OCI-LY7 (cell line): ENCODE results near the gene ODF2. TPM values are rescaled to one million over a fixed set of nuclear protein-coding genes. Genes with fewer than 3 reads are reported as not detected.

ENCODE experiments used
- BruUV-seq: library from RNA; stranded (reverse); fragments of 400-500 nt; replicated peaks from 2 replicates; lab custom pipeline; 2021; lab: Mats Ljungman, UMichigan
- CTCF ChIA-PET: fragments of 300-600 bp; sonication (Branson Sonifier 250); formaldehyde crosslinking; loops from one replicate; lab custom pipeline; 2022; ENCODE audit warnings: antibody characterized with exemption; ENCODE audit not compliant: unreplicated experiment; lab: Charles Lee
- POLR2A ChIA-PET: fragments of 300-600 bp; sonication (Branson Sonifier 250); formaldehyde crosslinking; loops from one replicate; lab custom pipeline; 2022; ENCODE audit warnings: antibody characterized with exemption; lab: Charles Lee
- DNase-seq: peaks from one replicate; pipeline ENCODE4 v3.0.0-alpha.2; 2015; ENCODE audit warnings: low spot score
- H2AFZ ChIP-seq: fragments of 200-600 bp; sonication (generic), shearing (Covaris generic); 2 replicates; pipeline ENCODE4 v1.6.1; 2014; ENCODE audit warnings: mild to moderate bottlenecking, antibody characterized with exemption, low read length, moderate library complexity
- H3K27ac ChIP-seq: fragments of 200-600 bp; sonication (generic); 2 replicates; pipeline ENCODE4 v1.5.1; 2014; ENCODE audit warnings: mixed run types, low read depth, mild to moderate bottlenecking, moderate library complexity, low read length, inconsistent platforms; ENCODE audit not compliant: poor library complexity, severe bottlenecking
- H3K36me3 ChIP-seq: fragments of 200-600 bp; sonication (generic); 2 replicates; pipeline ENCODE4 v1.6.1; 2014; ENCODE audit warnings: mild to moderate bottlenecking, antibody characterized with exemption, low read length, moderate library complexity, mixed read lengths; ENCODE audit not compliant: insufficient read depth
- H3K4me1 ChIP-seq: fragments of 200-600 bp; sonication (generic); 2 replicates; pipeline ENCODE4 v1.5.1; 2014; ENCODE audit warnings: mild to moderate bottlenecking, low read length; ENCODE audit not compliant: insufficient read depth, poor library complexity, severe bottlenecking
- H3K4me2 ChIP-seq: fragments of 200-600 bp; sonication (generic); 2 replicates; pipeline ENCODE4 v1.6.1; 2014; ENCODE audit warnings: mild to moderate bottlenecking, low read length
- H3K4me3 ChIP-seq: fragments of 200-600 bp; sonication (generic); 2 replicates; pipeline ENCODE4 v1.5.1; 2014; ENCODE audit warnings: mild to moderate bottlenecking, low read depth, low read length; ENCODE audit not compliant: poor library complexity, severe bottlenecking
- H3K79me2 ChIP-seq: fragments of 200-600 bp; sonication (generic); 2 replicates; pipeline ENCODE4 v1.6.1; 2016; ENCODE audit warnings: low read depth, mild to moderate bottlenecking, low read length, moderate library complexity, mixed read lengths; ENCODE audit not compliant: insufficient read depth
- H3K9me2 ChIP-seq: fragments of 200-600 bp; sonication (generic); 2 replicates; pipeline ENCODE4 v1.6.1; 2016; ENCODE audit warnings: mild to moderate bottlenecking, low read length, mixed read lengths; ENCODE audit not compliant: insufficient read depth
- H3K9me3 ChIP-seq: fragments of 200-600 bp; sonication (generic); 2 replicates; pipeline ENCODE4 v1.6.1; 2014; ENCODE audit warnings: mild to moderate bottlenecking, mixed run types, low read length, mixed read lengths
- H4K20me1 ChIP-seq: fragments of 200-600 bp; sonication (generic); 2 replicates; pipeline ENCODE4 v1.6.1; 2014; ENCODE audit warnings: mild to moderate bottlenecking, antibody characterized with exemption, low read length, moderate library complexity, mixed read lengths; ENCODE audit not compliant: insufficient read depth
- CTCF ChIP-seq: fragments of 200-600 bp; sonication (generic); conservative IDR thresholded peaks from 2 replicates; pipeline ENCODE4 v1.5.1; 2014; ENCODE audit warnings: mild to moderate bottlenecking, antibody characterized with exemption, low read length, moderate library complexity, mixed read lengths
- EZH2phosphoT487 ChIP-seq: fragments of 200-600 bp; sonication (generic); IDR thresholded peaks from 2 replicates; pipeline ENCODE4 v1.6.1; 2018; ENCODE audit warnings: low read depth, borderline replicate concordance, mild to moderate bottlenecking, mixed run types, antibody characterized with exemption, low read length, moderate library complexity, mixed read lengths
- intact Hi-C: fragments of 100-400 bp; cut with micrococcal nuclease; formaldehyde crosslinking; loops from one replicate; pipeline ENCODE4 v1.10.0; 2022; ENCODE audit not compliant: unreplicated experiment
- total RNA-seq, 2 experiments: library from RNA; depleted of rRNA in 1 of 2; stranded (reverse); fragments of >200 nt in 1 of 2; shearing (Covaris generic) in 1 of 2; gene quantifications; 2 replicates each; pipeline ENCODE4 v1.2.3, GENCODE V29; 2014 to 2022

Gene ODF2
- total RNA-seq, 2 experiments from 2014 or later: 84.4 to 93.1 TPM

- DNase-seq: no peak
- POLR2A ChIA-PET: no interaction called here
- Histone ChIP-seq H4K20me1 (no peaks in the 10 kb centered on the region), H3K9me3 (no peaks in the 10 kb centered on the region), H3K4me2 (no peak overlapping the region), H3K27ac (no peak overlapping the region), H3K4me3 (no peak overlapping the region), H3K79me2 (no peaks in the 10 kb centered on the region), H3K36me3 (peaks cover 57% of the 10 kb centered on the region), H3K4me1 (no peaks in the 10 kb centered on the region), H3K9me2 (no peaks in the 10 kb centered on the region), H2AFZ (no peak overlapping the region)
- TF ChIP-seq CTCF (no peak), EZH2phosphoT487 (no peak)
- CTCF ChIA-PET: no interaction called here
- no TSS peak for BruUV-seq
- intact Hi-C loops: no loop called here
Observed at GRCh38 chr9:128473104-128473503, 17.3 kb downstream of the ODF2 start.

- ChIA-PET POLR2A (no interaction called here), CTCF (no interaction called here)
- Histone ChIP-seq H3K4me1 (no peaks in the 10 kb centered on the region), H3K27ac (no peak overlapping the region), H3K79me2 (no peaks in the 10 kb centered on the region), H3K4me2 (no peak overlapping the region), H2AFZ (no peak overlapping the region), H3K9me2 (no peaks in the 10 kb centered on the region), H3K9me3 (no peaks in the 10 kb centered on the region), H3K4me3 (no peak overlapping the region), H3K36me3 (peaks cover 68% of the 10 kb centered on the region), H4K20me1 (no peaks in the 10 kb centered on the region)
- TF ChIP-seq EZH2phosphoT487: no peak
- TF ChIP-seq CTCF: no peak
- DNase-seq: no peak
- intact Hi-C loops: no loop called here
- BruUV-seq: no TSS peak
Observed at GRCh38 chr9:128475867-128476266, 20.1 kb downstream of the ODF2 start.

GRCh38 chr9:128479262-128479661 is 23.5 kb downstream of the ODF2 start:
- no peaks in the 10 kb centered on the region for H3K9me3 ChIP-seq
- no peak for DNase-seq
- no peaks in the 10 kb centered on the region for H3K79me2 ChIP-seq
- no peak overlapping the region for H2AFZ ChIP-seq
- CTCF ChIA-PET: no interaction called here
- H3K4me3 ChIP-seq: no peak overlapping the region
- no peak overlapping the region for H3K4me2 ChIP-seq
- TF ChIP-seq EZH2phosphoT487 (no peak), CTCF (no peak)
- H3K9me2 ChIP-seq: no peaks in the 10 kb centered on the region
- peaks cover 90% of the 10 kb centered on the region for H3K36me3 ChIP-seq
- no peak overlapping the region for H3K27ac ChIP-seq
- BruUV-seq: no TSS peak
- H3K4me1 ChIP-seq: no peaks in the 10 kb centered on the region
- POLR2A ChIA-PET: interaction anchor here (0.5 kb wide), 1 partner anchor 67 kb away, joined by 3 read pairs; no protein-coding TSS in a partner anchor
- no peaks in the 10 kb centered on the region for H4K20me1 ChIP-seq
- intact Hi-C loops: no loop called here
